Natural killer cell (primary cell): ENCODE measurements around the gene SAMMSON. TPM values are rescaled to one million over a fixed set of nuclear protein-coding genes. Genes with fewer than 3 reads are reported as not detected.

ENCODE experiments used
- ATAC-seq, 3 donors: fragments of 150-1000 bp in 2 of 3; fragments of 200-7000 bp in 1 of 3; cut with Tn5 transposase; 1 replicate in 1 of 3; 2 replicates in 2 of 3; pipeline ENCODE4 v1.10.0; 2021; ENCODE audit warnings: mild to moderate bottlenecking in 2 of 3, moderate library complexity in 2 of 3
- DNase-seq, 2 donors: peaks; one replicate each; pipeline versions ENCODE4 v3.0.0 to v3.0.0-alpha.2; 2013 to 2021; ENCODE audit warnings: mixed read lengths in 1 of 2
- H3K27ac ChIP-seq: one replicate; pipeline ENCODE4 v1.5.1; 2013; ENCODE audit warnings: mild to moderate bottlenecking, low read length
- H3K27me3 ChIP-seq: one replicate; pipeline ENCODE4 v1.6.1; 2013; ENCODE audit warnings: low read length; ENCODE audit not compliant: control insufficient read depth, insufficient read depth
- H3K36me3 ChIP-seq: one replicate; pipeline ENCODE4 v1.6.1; 2013; ENCODE audit warnings: low read length; ENCODE audit not compliant: control insufficient read depth, insufficient read depth
- H3K4me1 ChIP-seq: one replicate; pipeline ENCODE4 v1.6.1; 2013; ENCODE audit warnings: low read length; ENCODE audit not compliant: control insufficient read depth, insufficient read depth
- H3K4me3 ChIP-seq: one replicate; pipeline ENCODE4 v1.5.1; 2013; ENCODE audit warnings: low read length
- H3K9me3 ChIP-seq: one replicate; pipeline ENCODE4 v1.6.1; 2013; ENCODE audit warnings: low read length; ENCODE audit not compliant: control insufficient read depth, insufficient read depth
- H3K27ac Mint-ChIP-seq, 2 donors: one replicate each; pipeline ENCODE4 v1.8.0; 2022; ENCODE audit warnings: mild to moderate bottlenecking in 2 of 2, mixed read lengths in 2 of 2, moderate library complexity in 1 of 2
- H3K27me3 Mint-ChIP-seq, 2 donors: one replicate each; pipeline ENCODE4 v1.8.0; 2022; ENCODE audit warnings: low read depth in 2 of 2, mixed read lengths in 2 of 2
- H3K36me3 Mint-ChIP-seq: one replicate; pipeline ENCODE4 v1.8.0; 2022; ENCODE audit warnings: mixed read lengths
- H3K4me1 Mint-ChIP-seq, 2 donors: one replicate each; pipeline ENCODE4 v1.8.0; 2022; ENCODE audit warnings: mixed read lengths in 2 of 2
- H3K4me3 Mint-ChIP-seq: one replicate; pipeline ENCODE4 v1.8.0; 2022; ENCODE audit warnings: mild to moderate bottlenecking, moderate library complexity, mixed read lengths
- H3K9me3 Mint-ChIP-seq, 2 donors: one replicate each; pipeline ENCODE4 v1.8.0; 2022; ENCODE audit warnings: mixed read lengths in 2 of 2
- WGBS: methylation state at CpG from one replicate; pipeline ENCODE4 v1.1.7; 2013; ENCODE audit warnings: missing lambda C conversion rate; ENCODE audit not compliant: insufficient coverage; 5-methylcytosine and 5-hydroxymethylcytosine counted together
- intact Hi-C: fragments of 100-400 bp; cut with micrococcal nuclease; formaldehyde crosslinking; loops from one replicate; pipeline ENCODE4 v1.14.2; 2022
- total RNA-seq, 4 donors: library from RNA; stranded (reverse); fragments of 120-200 nt in 1 of 4; gene quantifications; one replicate each; pipeline versions ENCODE4 v1.2.3 to v1.2.4, GENCODE V29; 2013 to 2022
- TF ChIP-seq, protein P1 (sequence below): fragments of 200-600 bp; IDR thresholded peaks from one replicate; pipeline ENCODE4 v1.8.0; 2022; ENCODE audit warnings: antibody characterized with exemption

SAMMSON gene
- total RNA-seq, 3 donors from 2014 or later (not counting 1 experiment from before 2014, with no cell fraction given): not detected

DNA sequence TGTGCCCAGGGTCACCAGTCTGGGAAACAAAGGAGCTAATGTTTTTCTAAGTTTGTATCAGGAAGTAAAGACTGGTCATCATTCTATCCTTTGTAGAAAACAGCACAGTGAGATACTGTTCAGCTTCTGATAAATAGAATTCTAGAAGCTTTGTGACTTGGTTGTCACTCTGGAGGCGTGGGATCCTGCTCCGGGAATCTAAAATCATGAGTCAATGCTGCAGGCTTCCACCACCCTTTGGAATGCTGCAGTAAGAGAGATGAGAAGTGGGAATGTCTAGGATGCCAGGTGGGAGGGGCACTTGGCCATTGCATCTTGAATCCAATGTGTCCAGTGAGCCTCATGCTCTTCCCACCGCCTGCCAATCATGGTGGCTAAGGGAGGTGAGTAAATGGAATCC is 40.9 kb downstream of the SAMMSON start:
- no peaks in the 10 kb centered on the region for H3K36me3 Mint-ChIP-seq
- Histone ChIP-seq H3K27ac (no peak overlapping the region), H3K4me3 (no peak overlapping the region), H3K4me1 (no peaks in the 10 kb centered on the region), H3K36me3 (no peaks in the 10 kb centered on the region), H3K27me3 (no peaks in the 10 kb centered on the region), H3K9me3 (no peaks in the 10 kb centered on the region)
- WGBS: 94% methylated on average over 3 of the region's 3 CpGs
- no peaks in the 10 kb centered on the region for H3K4me1 Mint-ChIP-seq
- no peaks in the 10 kb centered on the region for H3K27me3 Mint-ChIP-seq
- no peak overlapping the region for H3K27ac Mint-ChIP-seq
- peaks cover 3% of the 10 kb centered on the region in 2 donors for H3K9me3 Mint-ChIP-seq
- TF ChIP-seq, protein P1, sequence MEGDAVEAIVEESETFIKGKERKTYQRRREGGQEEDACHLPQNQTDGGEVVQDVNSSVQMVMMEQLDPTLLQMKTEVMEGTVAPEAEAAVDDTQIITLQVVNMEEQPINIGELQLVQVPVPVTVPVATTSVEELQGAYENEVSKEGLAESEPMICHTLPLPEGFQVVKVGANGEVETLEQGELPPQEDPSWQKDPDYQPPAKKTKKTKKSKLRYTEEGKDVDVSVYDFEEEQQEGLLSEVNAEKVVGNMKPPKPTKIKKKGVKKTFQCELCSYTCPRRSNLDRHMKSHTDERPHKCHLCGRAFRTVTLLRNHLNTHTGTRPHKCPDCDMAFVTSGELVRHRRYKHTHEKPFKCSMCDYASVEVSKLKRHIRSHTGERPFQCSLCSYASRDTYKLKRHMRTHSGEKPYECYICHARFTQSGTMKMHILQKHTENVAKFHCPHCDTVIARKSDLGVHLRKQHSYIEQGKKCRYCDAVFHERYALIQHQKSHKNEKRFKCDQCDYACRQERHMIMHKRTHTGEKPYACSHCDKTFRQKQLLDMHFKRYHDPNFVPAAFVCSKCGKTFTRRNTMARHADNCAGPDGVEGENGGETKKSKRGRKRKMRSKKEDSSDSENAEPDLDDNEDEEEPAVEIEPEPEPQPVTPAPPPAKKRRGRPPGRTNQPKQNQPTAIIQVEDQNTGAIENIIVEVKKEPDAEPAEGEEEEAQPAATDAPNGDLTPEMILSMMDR: no peak
- ATAC-seq: no peak
- no peak overlapping the region for H3K4me3 Mint-ChIP-seq
- DNase-seq: no peak
- intact Hi-C loops: no loop called here

DNA sequence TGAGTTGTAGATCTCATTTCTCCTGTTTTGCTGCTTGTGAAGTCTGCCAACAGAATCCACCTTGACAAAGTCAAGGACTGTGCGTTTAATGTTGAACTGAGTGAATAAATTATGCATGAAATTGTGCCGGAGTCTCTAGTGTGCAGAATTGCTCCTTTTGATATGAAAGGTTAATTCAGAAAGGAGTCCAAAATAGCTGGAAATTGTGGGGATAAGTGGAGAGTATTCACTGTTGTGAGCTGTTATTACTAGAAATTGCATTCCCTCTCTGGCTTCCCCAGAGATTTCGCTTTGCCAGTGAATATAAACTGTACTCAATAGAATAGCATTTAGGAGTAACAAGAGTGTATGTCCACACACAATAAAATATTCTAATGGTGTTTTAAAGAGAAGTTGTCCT is 43.1 kb downstream of the SAMMSON start:
- H3K27me3 ChIP-seq: no peaks in the 10 kb centered on the region
- Mint-ChIP-seq H3K36me3 (no peaks in the 10 kb centered on the region), H3K9me3 (peaks cover 3% of the 10 kb centered on the region in 2 donors), H3K4me1 (no peaks in the 10 kb centered on the region), H3K27ac (no peak overlapping the region), H3K4me3 (no peak overlapping the region), H3K27me3 (no peaks in the 10 kb centered on the region)
- ATAC-seq (no peak), DNase-seq (no peak)
- intact Hi-C loops: no loop called here
- 80% methylated on average over 3 of the region's 3 CpGs for WGBS
- H3K9me3 ChIP-seq: no peaks in the 10 kb centered on the region
- no peaks in the 10 kb centered on the region for H3K36me3 ChIP-seq
- no peak overlapping the region for H3K4me3 ChIP-seq
- H3K4me1 ChIP-seq: no peaks in the 10 kb centered on the region
- TF ChIP-seq, protein P1: no peak
- H3K27ac ChIP-seq: no peak overlapping the region

DNA sequence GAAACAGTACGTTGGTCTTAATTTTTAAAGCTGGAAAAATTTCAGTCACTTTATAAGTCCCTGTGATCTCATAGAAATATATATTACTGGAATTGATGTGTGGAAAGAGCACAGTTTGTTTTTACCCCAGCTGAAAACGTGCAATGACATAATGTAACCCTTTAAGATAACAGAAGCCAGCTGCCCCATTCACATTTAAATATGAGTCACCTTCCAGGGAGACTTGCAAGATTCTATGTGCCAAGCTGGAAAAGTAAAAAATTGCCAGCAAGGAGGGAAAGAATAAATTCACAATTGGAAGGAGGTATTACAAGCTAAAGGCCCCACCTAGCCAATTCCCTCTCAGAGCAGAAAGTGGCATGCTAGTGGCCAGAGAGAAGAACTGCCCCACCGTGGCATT is 50.2 kb downstream of the SAMMSON start:
- no peaks in the 10 kb centered on the region for H3K36me3 Mint-ChIP-seq
- Histone ChIP-seq H3K36me3 (no peaks in the 10 kb centered on the region), H3K4me3 (no peak overlapping the region), H3K27ac (no peak overlapping the region), H3K4me1 (no peaks in the 10 kb centered on the region), H3K27me3 (no peaks in the 10 kb centered on the region), H3K9me3 (no peaks in the 10 kb centered on the region)
- intact Hi-C loops: no loop called here
- no peak for ATAC-seq
- H3K27me3 Mint-ChIP-seq: no peaks in the 10 kb centered on the region
- no peak for DNase-seq
- H3K27ac Mint-ChIP-seq: no peak overlapping the region
- WGBS: 71% methylated on average over 2 of the region's 3 CpGs
- TF ChIP-seq, protein P1: no peak
- H3K4me3 Mint-ChIP-seq: no peak overlapping the region
- H3K9me3 Mint-ChIP-seq: no peaks in the 10 kb centered on the region
- H3K4me1 Mint-ChIP-seq: no peaks in the 10 kb centered on the region

DNA sequence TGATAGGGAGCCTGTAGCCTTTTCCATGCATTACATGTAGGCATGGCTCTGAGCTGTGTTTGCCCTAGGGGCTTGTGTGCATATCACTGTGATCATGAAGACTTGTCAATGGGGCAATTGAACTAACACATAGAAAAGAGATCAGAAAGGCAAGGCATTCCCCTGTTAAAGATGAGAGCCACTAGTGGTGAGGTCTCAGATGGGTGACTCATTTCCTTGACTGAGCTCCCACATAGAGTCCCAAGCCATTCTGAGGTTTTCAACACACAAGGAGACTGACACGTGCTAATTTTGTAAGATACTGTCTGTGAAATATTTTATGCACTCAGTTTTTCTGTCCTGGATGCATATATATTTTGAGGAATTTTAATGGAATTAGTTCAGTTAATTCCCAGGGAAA is 53.8 kb downstream of the SAMMSON start:
- Mint-ChIP-seq H3K27me3 (peaks cover 0 to 2% of the 10 kb centered on the region in 2 donors), H3K36me3 (no peaks in the 10 kb centered on the region), H3K27ac (no peak overlapping the region), H3K4me1 (no peaks in the 10 kb centered on the region), H3K4me3 (no peak overlapping the region), H3K9me3 (no peaks in the 10 kb centered on the region)
- TF ChIP-seq, protein P1: no peak
- H3K36me3 ChIP-seq: no peaks in the 10 kb centered on the region
- no peak overlapping the region for H3K4me3 ChIP-seq
- no peaks in the 10 kb centered on the region for H3K4me1 ChIP-seq
- DNase-seq: no peak
- H3K27me3 ChIP-seq: no peaks in the 10 kb centered on the region
- intact Hi-C loops: no loop called here
- no peak overlapping the region for H3K27ac ChIP-seq
- WGBS: 0% methylated on average over 1 of the region's 1 CpG
- H3K9me3 ChIP-seq: no peaks in the 10 kb centered on the region
- no peak for ATAC-seq
